Osteoblast (primary cell): Measurements from ENCODE around the gene CNTRL. TPM values are rescaled to one million over a fixed set of nuclear protein-coding genes. Genes with fewer than 3 reads are reported as not detected.

Source experiments
- DNase-seq: peaks from one replicate; pipeline ENCODE4 v3.0.0; 2011; ENCODE audit warnings: low spot score, mixed read lengths; ENCODE audit not compliant: insufficient read length; ENCODE audit errors: missing footprints
- H2AFZ ChIP-seq: 2 replicates; pipeline ENCODE4 v1.6.0; 2011; ENCODE audit warnings: mild to moderate bottlenecking, low read length
- H3K27ac ChIP-seq: 2 replicates; pipeline ENCODE4 v1.5.1; 2011; ENCODE audit warnings: mild to moderate bottlenecking, low read depth, low read length, moderate library complexity
- H3K27me3 ChIP-seq: 2 replicates; pipeline ENCODE4 v1.6.0; 2012; ENCODE audit warnings: mild to moderate bottlenecking, control low read depth, inconsistent platforms, low read length, moderate library complexity; ENCODE audit not compliant: insufficient read depth
- H3K36me3 ChIP-seq: 2 replicates; pipeline ENCODE4 v1.5.1; 2011; ENCODE audit warnings: mild to moderate bottlenecking, low read length, control low read depth, moderate library complexity; ENCODE audit not compliant: insufficient read depth
- H3K4me1 ChIP-seq: 2 replicates; pipeline ENCODE4 v1.5.1; 2011; ENCODE audit warnings: mild to moderate bottlenecking, low read length, control low read depth, moderate library complexity; ENCODE audit not compliant: insufficient read depth
- H3K4me2 ChIP-seq: 2 replicates; pipeline ENCODE4 v1.6.0; 2011; ENCODE audit warnings: mild to moderate bottlenecking, low read length; ENCODE audit not compliant: insufficient read depth
- H3K4me3 ChIP-seq: fragments of 200-600 bp; sonication (generic); 3 replicates; pipeline ENCODE4 v1.5.1; 2012; ENCODE audit warnings: mild to moderate bottlenecking, low read length, inconsistent platforms; ENCODE audit not compliant: insufficient read depth
- H3K79me2 ChIP-seq: 2 replicates; pipeline ENCODE4 v1.6.0; 2012; ENCODE audit warnings: mild to moderate bottlenecking, low read length, control low read depth, inconsistent platforms; ENCODE audit not compliant: insufficient read depth
- H3K9me3 ChIP-seq: 2 replicates; pipeline ENCODE4 v1.5.1; 2011; ENCODE audit warnings: low read depth, low read length, control low read depth
- H4K20me1 ChIP-seq: 2 replicates; pipeline ENCODE4 v1.6.0; 2012; ENCODE audit warnings: mild to moderate bottlenecking, low read length, control low read depth; ENCODE audit not compliant: insufficient read depth
- CTCF ChIP-seq: IDR thresholded peaks from 2 replicates; pipeline ENCODE4 v1.5.1; 2011; ENCODE audit warnings: mild to moderate bottlenecking, low read depth, low read length, moderate library complexity; ENCODE audit errors: extremely low read depth
- total RNA-seq: library from RNA; depleted of rRNA; stranded (reverse); fragments of >200 nt; gene quantifications from 2 replicates; pipeline ENCODE4 v1.2.3, GENCODE V29; 2012

CNTRL gene
- total RNA-seq, 1 donor, result 8.7 TPM

DNA sequence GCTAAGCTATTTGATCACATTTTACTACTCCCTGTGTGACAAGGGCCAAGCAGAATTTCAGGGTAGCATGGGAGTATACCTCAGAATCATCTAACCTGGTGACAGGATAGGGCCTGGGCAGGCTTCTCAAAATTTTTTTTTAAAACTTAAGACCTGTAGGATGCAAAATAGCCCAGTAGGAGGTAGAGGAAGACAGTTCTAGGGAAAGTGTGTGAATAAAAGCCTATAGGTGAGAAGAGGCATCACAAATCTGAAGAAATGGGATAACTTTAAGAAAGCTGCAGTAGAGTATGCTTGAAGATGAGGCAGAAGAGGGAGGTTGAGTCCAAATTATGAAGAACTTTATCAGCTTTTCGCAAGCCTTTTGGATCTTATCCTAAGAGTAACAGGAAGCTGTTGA is 32.3 kb downstream of the CNTRL start:
- Histone ChIP-seq H3K4me3 (no peak overlapping the region), H3K27ac (no peak overlapping the region), H3K9me3 (no peaks in the 10 kb centered on the region), H4K20me1 (no peaks in the 10 kb centered on the region), H2AFZ (no peak overlapping the region), H3K36me3 (no peaks in the 10 kb centered on the region), H3K4me2 (no peak overlapping the region), H3K79me2 (no peaks in the 10 kb centered on the region), H3K4me1 (no peaks in the 10 kb centered on the region), H3K27me3 (no peaks in the 10 kb centered on the region)
- DNase-seq, result peak; percentile 38
- peak; percentile 19 for TF ChIP-seq CTCF

DNA sequence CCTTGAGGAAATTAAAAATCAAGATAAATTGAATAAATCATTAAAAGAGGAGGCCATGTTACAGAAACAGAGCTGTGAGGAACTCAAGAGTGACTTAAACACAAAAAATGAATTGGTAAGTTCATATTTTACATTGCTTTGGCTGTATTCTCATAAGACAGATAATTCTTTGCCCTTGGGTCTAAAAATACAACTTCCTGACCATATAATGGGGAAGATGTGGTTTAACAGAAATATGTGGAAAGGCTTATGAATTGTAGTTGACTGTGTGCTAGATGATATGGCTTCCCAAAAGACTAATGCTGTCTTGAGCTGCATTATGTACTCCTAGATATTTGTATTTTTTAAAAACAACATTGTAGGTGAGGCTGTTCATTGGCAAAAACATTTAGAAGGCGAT is 33.1 kb downstream of the CNTRL start:
- H3K4me1 ChIP-seq, result no peaks in the 10 kb centered on the region
- DNase-seq, result no peak
- no peak overlapping the region for H3K27ac ChIP-seq
- H3K4me3 ChIP-seq, result no peak overlapping the region
- no peaks in the 10 kb centered on the region for H3K9me3 ChIP-seq
- no peak for TF ChIP-seq CTCF
- H3K36me3 ChIP-seq, result no peaks in the 10 kb centered on the region
- H3K27me3 ChIP-seq, result no peaks in the 10 kb centered on the region
- H3K4me2 ChIP-seq, result no peak overlapping the region
- H2AFZ ChIP-seq, result no peak overlapping the region
- no peaks in the 10 kb centered on the region for H4K20me1 ChIP-seq
- no peaks in the 10 kb centered on the region for H3K79me2 ChIP-seq

DNA sequence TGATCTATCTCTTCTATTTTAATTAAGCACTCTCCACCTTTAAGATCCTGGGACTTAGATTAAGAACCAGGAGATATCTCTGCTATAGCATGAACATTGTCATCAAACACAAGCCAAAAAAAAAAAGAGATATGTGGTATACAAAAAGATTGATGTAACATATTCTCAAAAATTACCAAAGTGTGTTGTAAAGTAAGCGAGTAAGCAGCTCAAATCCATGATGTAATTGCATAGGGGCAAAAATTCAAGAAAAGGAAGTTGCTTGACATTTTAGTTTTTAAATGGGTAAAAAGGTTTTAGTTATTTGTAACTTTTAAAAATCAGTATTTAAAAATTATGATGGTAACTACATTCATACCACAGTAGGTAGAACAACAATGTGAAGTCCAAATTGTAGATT is 40.7 kb downstream of the CNTRL start:
- Histone ChIP-seq H3K27me3 (no peaks in the 10 kb centered on the region), H3K4me1 (peaks cover 2% of the 10 kb centered on the region), H2AFZ (no peak overlapping the region), H3K79me2 (no peaks in the 10 kb centered on the region), H3K9me3 (no peaks in the 10 kb centered on the region), H4K20me1 (no peaks in the 10 kb centered on the region), H3K4me2 (no peak overlapping the region), H3K36me3 (no peaks in the 10 kb centered on the region), H3K27ac (no peak overlapping the region), H3K4me3 (no peak overlapping the region)
- no peak for TF ChIP-seq CTCF
- DNase-seq, result no peak

- Histone ChIP-seq H3K27ac (no peak overlapping the region), H3K27me3 (no peaks in the 10 kb centered on the region), H2AFZ (no peak overlapping the region), H3K4me1 (peaks cover 15% of the 10 kb centered on the region), H3K79me2 (peaks cover 3% of the 10 kb centered on the region), H3K4me3 (no peak overlapping the region), H3K36me3 (no peaks in the 10 kb centered on the region), H4K20me1 (no peaks in the 10 kb centered on the region), H3K4me2 (no peak overlapping the region), H3K9me3 (no peaks in the 10 kb centered on the region)
- DNase-seq, result no peak
- TF ChIP-seq CTCF, result no peak
Measured at GRCh38 chr9:121118266-121118665, 43.5 kb downstream of the CNTRL start.
